GM12875 (cell line): ENCODE measurements around the gene METTL8.

ENCODE experiments used
- H3K4me3 ChIP-seq: one replicate; pipeline ENCODE4 v1.5.1; 2011; ENCODE audit warnings: low read depth, low read length, control low read depth
- CTCF ChIP-seq: IDR thresholded peaks from 2 replicates; pipeline ENCODE4 v1.5.1; 2011; ENCODE audit warnings: low read depth, mild to moderate bottlenecking, control low read depth, inconsistent platforms, low read length, moderate library complexity, borderline replicate concordance; ENCODE audit not compliant: insufficient read depth

METTL8 gene

GRCh38 chr2:171325886-171326585 lies 107.8 kb downstream of the METTL8 start:
- no peak overlapping the region for H3K4me3 ChIP-seq
- TF ChIP-seq CTCF: no peak

- TF ChIP-seq CTCF: no peak
Measured at GRCh38 chr2:171323971-171324528, 109.7 kb downstream of the METTL8 start.

GRCh38 chr2:171322928-171323327 lies 110.9 kb downstream of the METTL8 start:
- TF ChIP-seq CTCF: no peak
- H3K4me3 ChIP-seq: no peak overlapping the region

More at GRCh38 chr2:171323971-171324528, 109.7 kb downstream of the METTL8 start:
- H3K4me3 ChIP-seq: no peak overlapping the region

- H3K4me3 ChIP-seq: no peak overlapping the region
- TF ChIP-seq CTCF: no peak
Measured at GRCh38 chr2:171320731-171321130, 113.1 kb downstream of the METTL8 start.

- no peak overlapping the region for H3K4me3 ChIP-seq
- TF ChIP-seq CTCF: peak; percentile 18; the same call in 1 of the 2 replicates
Measured at GRCh38 chr2:171320208-171320621, 113.6 kb downstream of the METTL8 start.

- no peak for TF ChIP-seq CTCF
- no peak overlapping the region for H3K4me3 ChIP-seq
Measured at GRCh38 chr2:171319164-171319810, 114.5 kb downstream of the METTL8 start.
